ENCODE measurements around the gene LRRTM2. TPM values are rescaled to one million over a fixed set of nuclear protein-coding genes. Genes with fewer than 3 reads are reported as not detected.

LRRTM2 gene
- total and polyA plus RNA-seq, 4 donors, result 0.04 to 1.9 (median 0.12) TPM

DNA sequence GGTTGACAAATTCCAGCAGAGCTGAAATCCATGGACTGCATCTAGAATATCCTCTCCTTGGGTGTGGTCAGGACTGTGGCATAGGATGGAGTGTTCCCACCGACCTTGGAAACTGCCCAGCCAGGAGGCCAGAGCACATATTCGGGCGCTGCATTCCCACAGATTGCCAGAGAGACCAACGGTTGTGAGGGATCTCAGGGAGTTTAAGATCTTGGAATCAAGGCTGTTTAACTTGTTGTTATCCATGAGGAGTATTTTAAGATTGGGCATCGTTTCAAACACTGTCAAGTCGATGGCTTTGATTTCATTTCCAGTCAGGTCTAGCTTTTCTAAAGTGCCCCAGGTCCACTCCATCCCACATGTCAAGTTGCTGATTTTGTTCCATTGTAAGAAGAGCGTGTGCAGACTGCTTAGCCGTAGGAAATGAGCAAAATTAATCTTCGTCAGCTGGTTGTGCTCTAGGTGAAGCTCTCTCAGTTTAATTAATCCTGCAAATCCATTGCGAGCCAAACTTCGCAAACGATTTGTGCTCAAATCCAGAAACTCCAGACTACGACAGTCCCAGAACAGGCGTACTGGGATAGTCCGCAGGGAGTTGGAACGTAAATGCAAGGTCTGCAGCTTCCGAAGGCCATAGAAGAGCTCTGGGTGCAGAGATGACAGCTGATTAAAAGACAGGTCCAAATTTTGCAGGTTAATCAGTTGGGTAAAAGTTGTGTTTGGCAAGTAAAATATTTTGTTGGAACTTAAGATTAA, 1.5 kb downstream of the LRRTM2 start:
- Histone ChIP-seq H3K36me3 (ENCODE audit: control insufficient read depth in 4 of 4, insufficient read depth in 4 of 4, low read length in 4 of 4) (peaks cover 0 to 2% (median 0%) of the 10 kb centered on the region in 4 donors), H3K9me3 (ENCODE audit: control insufficient read depth in 4 of 4, insufficient read depth in 3 of 4, low read length in 3 of 4) (no peaks in the 10 kb centered on the region), H3K9ac (ENCODE audit: insufficient read depth in 1 of 2, low read length in 2 of 2) (no peak overlapping the region), H3K27ac (ENCODE audit: low read depth in 1 of 2, low read length in 1 of 2) (no peak overlapping the region), H3K4me3 (no peak overlapping the region), H3K4me1 (ENCODE audit: control insufficient read depth in 5 of 5, insufficient read depth in 5 of 5, low read length in 5 of 5) (peaks cover 9 to 43% (median 27%) of the 10 kb centered on the region in 5 donors), H3K27me3 (ENCODE audit: control insufficient read depth in 3 of 3, insufficient read depth in 3 of 3, low read length in 2 of 3) (no peaks in the 10 kb centered on the region)
- 78 to 81% methylated on average over 17 of the region's 17 CpGs for WGBS, 2 donors
- DNase-seq, result no peak
- TF ChIP-seq, protein P1, sequence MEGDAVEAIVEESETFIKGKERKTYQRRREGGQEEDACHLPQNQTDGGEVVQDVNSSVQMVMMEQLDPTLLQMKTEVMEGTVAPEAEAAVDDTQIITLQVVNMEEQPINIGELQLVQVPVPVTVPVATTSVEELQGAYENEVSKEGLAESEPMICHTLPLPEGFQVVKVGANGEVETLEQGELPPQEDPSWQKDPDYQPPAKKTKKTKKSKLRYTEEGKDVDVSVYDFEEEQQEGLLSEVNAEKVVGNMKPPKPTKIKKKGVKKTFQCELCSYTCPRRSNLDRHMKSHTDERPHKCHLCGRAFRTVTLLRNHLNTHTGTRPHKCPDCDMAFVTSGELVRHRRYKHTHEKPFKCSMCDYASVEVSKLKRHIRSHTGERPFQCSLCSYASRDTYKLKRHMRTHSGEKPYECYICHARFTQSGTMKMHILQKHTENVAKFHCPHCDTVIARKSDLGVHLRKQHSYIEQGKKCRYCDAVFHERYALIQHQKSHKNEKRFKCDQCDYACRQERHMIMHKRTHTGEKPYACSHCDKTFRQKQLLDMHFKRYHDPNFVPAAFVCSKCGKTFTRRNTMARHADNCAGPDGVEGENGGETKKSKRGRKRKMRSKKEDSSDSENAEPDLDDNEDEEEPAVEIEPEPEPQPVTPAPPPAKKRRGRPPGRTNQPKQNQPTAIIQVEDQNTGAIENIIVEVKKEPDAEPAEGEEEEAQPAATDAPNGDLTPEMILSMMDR (IDR thresholded peaks at IDR 0.05; ENCODE audit: control extremely low read depth, extremely low read depth), result no peak
- ATAC-seq (ENCODE audit: insufficient read depth, low FRiP score), result no peak

DNA sequence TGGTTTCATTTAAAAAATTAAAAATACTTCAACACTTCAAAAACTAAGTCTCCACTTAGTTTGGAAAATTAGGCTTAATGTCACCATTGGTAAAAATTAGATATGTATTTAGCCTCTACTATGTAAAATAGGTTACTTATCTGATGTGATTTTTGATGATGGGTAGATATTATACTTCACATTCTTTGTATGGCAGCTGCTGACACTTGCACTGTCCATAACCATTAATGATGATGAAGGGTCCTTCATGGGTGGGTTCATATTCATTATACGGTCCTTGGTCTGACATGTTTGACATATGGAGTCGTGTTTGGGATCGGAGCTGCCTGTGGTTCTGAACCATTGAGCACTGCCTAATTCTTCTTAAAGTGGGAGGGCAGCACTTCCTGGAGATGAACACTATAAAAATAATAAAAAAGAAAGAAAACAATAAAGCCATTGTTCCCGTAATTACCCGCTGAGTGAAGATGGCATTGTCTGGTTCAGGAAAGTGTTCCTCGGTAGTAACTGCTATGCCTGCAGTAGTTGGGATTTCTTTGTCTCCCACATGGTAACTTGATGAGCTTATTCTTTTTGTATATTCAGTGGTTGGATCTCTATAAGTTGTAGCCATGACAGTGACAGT, 2.2 kb downstream of the LRRTM2 start:
- Histone ChIP-seq H3K36me3 (ENCODE audit: control insufficient read depth in 4 of 4, insufficient read depth in 4 of 4, low read length in 4 of 4) (peaks cover 0 to 2% (median 0%) of the 10 kb centered on the region in 4 donors), H3K4me3 (no peak overlapping the region), H3K4me1 (ENCODE audit: control insufficient read depth in 5 of 5, insufficient read depth in 5 of 5, low read length in 5 of 5) (peaks cover 11 to 44% (median 27%) of the 10 kb centered on the region in 5 donors), H3K9ac (ENCODE audit: insufficient read depth in 1 of 2, low read length in 2 of 2) (no peak overlapping the region), H3K9me3 (ENCODE audit: control insufficient read depth in 4 of 4, insufficient read depth in 3 of 4, low read length in 3 of 4) (no peaks in the 10 kb centered on the region), H3K27me3 (ENCODE audit: control insufficient read depth in 3 of 3, insufficient read depth in 3 of 3, low read length in 2 of 3) (no peaks in the 10 kb centered on the region), H3K27ac (ENCODE audit: low read depth in 1 of 2, low read length in 1 of 2) (no peak overlapping the region)
- ATAC-seq (ENCODE audit: insufficient read depth, low FRiP score), result no peak
- TF ChIP-seq, protein P1 (IDR thresholded peaks at IDR 0.05; ENCODE audit: control extremely low read depth, extremely low read depth), result no peak
- no peak for DNase-seq
- WGBS, 2 donors, result 78 to 87% methylated on average over 6 of the region's 6 CpGs

DNA sequence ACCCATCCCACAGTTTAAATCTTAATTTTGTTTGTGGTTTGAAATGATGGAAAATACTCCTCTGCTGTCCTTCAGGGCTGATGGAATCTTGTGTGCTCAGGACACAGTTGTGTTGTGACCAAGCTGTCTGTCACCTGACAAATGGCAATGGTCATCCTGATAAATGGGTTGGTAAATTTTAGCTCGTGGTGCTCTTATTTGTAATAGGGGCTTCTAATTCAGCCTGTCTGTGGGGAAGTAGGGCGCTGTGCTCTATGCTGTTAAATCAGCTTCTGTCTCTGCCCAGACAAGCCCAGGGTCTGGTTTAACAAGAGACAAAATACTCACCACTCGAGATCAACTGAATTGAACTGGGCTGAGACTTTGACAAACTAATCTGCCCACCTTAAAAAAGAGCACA, 4.5 kb downstream of the LRRTM2 start:
- DNase-seq, result no peak
- Histone ChIP-seq H3K9me3 (ENCODE audit: control insufficient read depth in 4 of 4, insufficient read depth in 3 of 4, low read length in 3 of 4) (no peaks in the 10 kb centered on the region), H3K27ac (ENCODE audit: low read depth in 1 of 2, low read length in 1 of 2) (no peak overlapping the region), H3K4me3 (no peak overlapping the region), H3K27me3 (ENCODE audit: control insufficient read depth in 3 of 3, insufficient read depth in 3 of 3, low read length in 2 of 3) (no peaks in the 10 kb centered on the region), H3K36me3 (ENCODE audit: control insufficient read depth in 4 of 4, insufficient read depth in 4 of 4, low read length in 4 of 4) (peaks cover 0 to 1% (median 0%) of the 10 kb centered on the region in 4 donors), H3K4me1 (ENCODE audit: control insufficient read depth in 5 of 5, insufficient read depth in 5 of 5, low read length in 5 of 5) (peaks cover 13 to 40% (median 26%) of the 10 kb centered on the region in 5 donors), H3K9ac (ENCODE audit: insufficient read depth in 1 of 2, low read length in 2 of 2) (no peak overlapping the region)
- 65 to 75% methylated on average over 3 of the region's 3 CpGs for WGBS, 2 donors
- TF ChIP-seq, protein P1 (IDR thresholded peaks at IDR 0.05; ENCODE audit: control extremely low read depth, extremely low read depth), result no peak
- ATAC-seq (ENCODE audit: insufficient read depth, low FRiP score), result no peak
